ENCODE measurements around the gene SH3RF1.
A peak's percentile ranks its signal among the peaks of the same experiment; 100 is the strongest.
"Not testable (repeated sequence)": the region's sequence is repeated elsewhere in the genome, so short reads cannot be mapped to it uniquely, and the experiment has no call there.

The SH3RF1 gene

GRCh38 chr4:169286562-169287301 lies 16.0 kb upstream of the SH3RF1 start:
- Mint-ChIP-seq H3K4me3 (no peak overlapping the region), H3K9me3 (no peaks in the 10 kb centered on the region), H3K36me3 (ENCODE audit: low read depth) (no peaks in the 10 kb centered on the region), H3K27ac (no peak overlapping the region), H3K4me1 (ENCODE audit: low read depth) (no peaks in the 10 kb centered on the region), H3K27me3 (peaks cover 5% of the 10 kb centered on the region)
- DNase-seq, result no peak

GRCh38 chr4:169283114-169283509 lies 12.4 kb upstream of the SH3RF1 start:
- Mint-ChIP-seq H3K36me3 (ENCODE audit: low read depth) (no peaks in the 10 kb centered on the region), H3K27ac (no peak overlapping the region), H3K4me3 (no peak overlapping the region), H3K9me3 (no peaks in the 10 kb centered on the region), H3K27me3 (peaks cover 6% of the 10 kb centered on the region), H3K4me1 (ENCODE audit: low read depth) (no peaks in the 10 kb centered on the region)
- no peak for DNase-seq

DNA sequence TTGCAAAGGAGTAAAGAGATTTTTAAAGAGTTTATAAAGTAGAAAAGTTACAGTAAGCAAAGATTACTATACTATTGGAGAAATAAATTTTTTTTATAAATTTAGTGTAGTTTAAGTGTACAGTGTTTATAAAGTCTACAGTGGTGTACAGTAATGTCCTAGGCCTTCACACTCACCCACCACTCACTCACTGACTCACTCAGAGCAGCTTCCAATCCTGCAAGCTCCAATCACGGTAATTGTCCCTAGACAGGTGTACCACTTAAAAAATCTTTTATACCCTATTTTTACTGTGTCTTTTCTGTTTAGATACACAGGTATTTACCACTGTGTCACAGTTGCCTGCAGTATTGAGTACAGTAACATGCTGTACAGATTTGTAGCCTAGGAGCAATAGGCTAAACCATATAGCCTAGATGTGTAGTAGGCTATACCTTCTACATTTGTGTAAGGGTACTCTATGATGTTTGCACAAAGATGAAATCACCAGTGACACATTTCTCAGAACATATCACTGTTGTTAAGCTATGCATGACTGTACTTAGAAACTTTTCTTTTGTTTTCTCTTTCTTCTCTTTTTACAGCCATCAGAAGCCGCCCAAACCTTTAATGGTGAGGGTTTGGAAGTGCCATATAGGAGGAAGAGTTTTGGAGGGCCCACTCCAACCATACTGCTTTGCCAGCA lies 11.8 kb upstream of the SH3RF1 start:
- no peak for DNase-seq
- Mint-ChIP-seq H3K36me3 (ENCODE audit: low read depth) (no peaks in the 10 kb centered on the region), H3K4me3 (no peak overlapping the region), H3K4me1 (ENCODE audit: low read depth) (no peaks in the 10 kb centered on the region), H3K9me3 (no peaks in the 10 kb centered on the region), H3K27me3 (peaks cover 6% of the 10 kb centered on the region), H3K27ac (no peak overlapping the region)

GRCh38 chr4:169279108-169279507 lies 8.4 kb upstream of the SH3RF1 start:
- H3K27ac Mint-ChIP-seq, result no peak overlapping the region
- no peaks in the 10 kb centered on the region for H3K4me1 Mint-ChIP-seq (ENCODE audit: low read depth)
- no peak overlapping the region for H3K4me3 Mint-ChIP-seq
- H3K9me3 Mint-ChIP-seq, result no peaks in the 10 kb centered on the region
- H3K36me3 Mint-ChIP-seq (ENCODE audit: low read depth), result no peaks in the 10 kb centered on the region
- H3K27me3 Mint-ChIP-seq, result peaks cover 29% of the 10 kb centered on the region
- no peak for DNase-seq

DNA sequence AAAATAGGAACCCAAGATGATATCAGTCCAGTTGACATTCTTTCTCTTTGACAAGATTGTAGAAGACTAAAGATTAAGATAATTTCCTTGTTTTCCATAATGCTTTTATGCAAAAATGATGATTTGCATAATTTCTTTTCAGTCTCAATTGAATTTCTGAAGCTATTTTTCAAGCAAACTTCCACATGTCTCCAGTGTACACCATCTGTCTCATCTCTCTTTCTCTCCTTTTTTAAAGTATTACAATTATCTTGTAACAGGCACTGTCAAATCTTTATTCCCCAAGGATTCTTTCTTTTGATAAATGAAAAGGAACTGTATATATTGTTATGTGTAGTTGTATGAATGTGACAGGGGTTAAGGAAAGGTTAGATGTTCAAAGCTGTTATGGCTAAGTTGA lies 7.9 kb upstream of the SH3RF1 start:
- H3K4me1 Mint-ChIP-seq (ENCODE audit: low read depth), result no peaks in the 10 kb centered on the region
- H3K36me3 Mint-ChIP-seq (ENCODE audit: low read depth), result no peaks in the 10 kb centered on the region
- no peak for DNase-seq
- peaks cover 34% of the 10 kb centered on the region for H3K27me3 Mint-ChIP-seq
- H3K27ac Mint-ChIP-seq, result no peak overlapping the region
- H3K9me3 Mint-ChIP-seq, result no peaks in the 10 kb centered on the region
- H3K4me3 Mint-ChIP-seq, result no peak overlapping the region

GRCh38 chr4:169277838-169278237 lies 7.1 kb upstream of the SH3RF1 start:
- H3K27ac Mint-ChIP-seq; H3K36me3 Mint-ChIP-seq (ENCODE audit: low read depth); DNase-seq; H3K4me3 Mint-ChIP-seq; H3K9me3 Mint-ChIP-seq; H3K4me1 Mint-ChIP-seq (ENCODE audit: low read depth): not testable (repeated sequence)
- H3K27me3 Mint-ChIP-seq, result peaks cover 40% of the 10 kb centered on the region

DNA sequence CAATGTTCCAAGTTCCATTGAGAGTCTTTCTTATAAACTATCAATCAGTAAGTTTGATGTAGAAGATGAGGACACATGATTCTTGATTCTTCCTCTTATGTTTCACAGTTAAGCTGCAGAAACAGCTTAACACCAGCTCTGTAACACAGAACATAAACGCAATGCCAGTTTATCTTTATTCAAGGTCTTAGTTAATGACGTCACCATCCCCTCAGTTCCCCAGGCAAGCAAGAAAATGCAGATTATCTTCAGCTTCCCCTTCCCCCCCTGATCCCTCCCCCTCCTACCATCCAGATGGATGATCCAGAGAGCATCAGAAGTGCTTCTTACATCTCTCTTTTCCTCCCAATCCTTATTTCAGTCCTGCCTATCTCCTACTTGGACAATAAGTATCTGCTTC lies 4.4 kb upstream of the SH3RF1 start:
- Mint-ChIP-seq H3K4me3 (no peak overlapping the region), H3K27ac (no peak overlapping the region), H3K4me1 (ENCODE audit: low read depth) (peaks cover 5% of the 10 kb centered on the region), H3K27me3 (peaks cover 61% of the 10 kb centered on the region), H3K36me3 (ENCODE audit: low read depth) (no peaks in the 10 kb centered on the region), H3K9me3 (no peaks in the 10 kb centered on the region)
- DNase-seq, result no peak

DNA sequence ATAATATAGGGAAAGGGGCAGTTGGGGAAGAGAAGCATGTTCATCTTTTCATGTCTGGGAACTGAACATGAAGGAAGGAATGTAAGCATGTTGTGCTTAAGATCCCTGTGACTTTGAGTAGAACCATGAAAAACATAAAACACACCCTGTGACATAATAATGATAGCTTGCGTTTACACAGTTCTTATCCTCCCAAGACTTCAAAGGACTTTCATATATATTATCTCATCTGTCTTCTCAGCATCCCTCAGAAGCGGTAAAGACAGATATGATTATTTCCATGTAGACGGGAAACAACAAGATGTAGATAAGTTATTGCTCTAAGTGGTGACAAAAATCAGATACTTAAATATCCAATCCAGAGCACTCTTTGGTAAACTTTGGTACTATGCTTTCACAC lies 3.3 kb upstream of the SH3RF1 start:
- H3K27me3 Mint-ChIP-seq, result peaks cover 71% of the 10 kb centered on the region
- peaks cover 11% of the 10 kb centered on the region for H3K4me1 Mint-ChIP-seq (ENCODE audit: low read depth)
- H3K36me3 Mint-ChIP-seq (ENCODE audit: low read depth), result no peaks in the 10 kb centered on the region
- DNase-seq, result no peak
- no peaks in the 10 kb centered on the region for H3K9me3 Mint-ChIP-seq
- no peak overlapping the region for H3K27ac Mint-ChIP-seq
- H3K4me3 Mint-ChIP-seq, result no peak overlapping the region

- Mint-ChIP-seq H3K9me3 (no peaks in the 10 kb centered on the region), H3K4me3 (no peak overlapping the region), H3K27ac (no peak overlapping the region), H3K36me3 (ENCODE audit: low read depth) (no peaks in the 10 kb centered on the region), H3K27me3 (peaks cover 77% of the 10 kb centered on the region), H3K4me1 (ENCODE audit: low read depth) (peaks cover 11% of the 10 kb centered on the region)
- no peak for DNase-seq
These were observed 1.6 kb upstream of the SH3RF1 start for GRCh38 chr4:169272265-169272886.

DNA sequence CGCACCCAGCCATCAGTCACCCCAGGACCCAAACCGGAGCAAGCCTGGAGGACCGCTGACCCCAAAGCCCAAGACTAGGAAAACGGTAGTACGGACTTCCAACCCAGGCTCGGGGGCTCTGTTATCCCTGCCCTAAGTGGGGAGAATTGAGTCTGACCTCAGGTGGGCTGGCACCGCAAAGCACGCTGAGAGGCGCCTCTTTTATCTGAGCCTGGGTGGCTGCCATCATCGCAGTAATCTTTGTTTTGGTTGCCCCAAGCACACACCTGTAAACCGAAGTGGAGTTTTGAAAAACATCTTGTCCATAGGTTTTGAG lies 894 bp upstream of the SH3RF1 start:
- H3K27me3 Mint-ChIP-seq, result peaks cover 79% of the 10 kb centered on the region
- peak overlapping the region; percentile 68 for H3K4me3 Mint-ChIP-seq
- DNase-seq, result no peak

GRCh38 chr4:169269916-169270809 lies 593 bp downstream of the SH3RF1 start:
- Mint-ChIP-seq H3K4me3 (peak overlapping the region; percentile 78), H3K27ac (no peak overlapping the region), H3K9me3 (no peaks in the 10 kb centered on the region), H3K36me3 (ENCODE audit: low read depth) (no peaks in the 10 kb centered on the region), H3K27me3 (peaks cover 77% of the 10 kb centered on the region), H3K4me1 (ENCODE audit: low read depth) (peaks cover 11% of the 10 kb centered on the region)
- DNase-seq, result peak; percentile 52

More for the DNA sequence above, 894 bp upstream of the SH3RF1 start:
- H3K4me1 Mint-ChIP-seq (ENCODE audit: low read depth), result peaks cover 11% of the 10 kb centered on the region
- no peak overlapping the region for H3K27ac Mint-ChIP-seq
- H3K9me3 Mint-ChIP-seq, result no peaks in the 10 kb centered on the region
- H3K36me3 Mint-ChIP-seq (ENCODE audit: low read depth), result no peaks in the 10 kb centered on the region

GRCh38 chr4:169268951-169269760 lies 1.6 kb downstream of the SH3RF1 start:
- H3K27me3 Mint-ChIP-seq, result peaks cover 77% of the 10 kb centered on the region
- no peaks in the 10 kb centered on the region for H3K36me3 Mint-ChIP-seq (ENCODE audit: low read depth)
- H3K4me3 Mint-ChIP-seq, result peak overlapping the region; percentile 78
- H3K4me1 Mint-ChIP-seq (ENCODE audit: low read depth), result peaks cover 11% of the 10 kb centered on the region
- no peak overlapping the region for H3K27ac Mint-ChIP-seq
- no peaks in the 10 kb centered on the region for H3K9me3 Mint-ChIP-seq
- no peak for DNase-seq

DNA sequence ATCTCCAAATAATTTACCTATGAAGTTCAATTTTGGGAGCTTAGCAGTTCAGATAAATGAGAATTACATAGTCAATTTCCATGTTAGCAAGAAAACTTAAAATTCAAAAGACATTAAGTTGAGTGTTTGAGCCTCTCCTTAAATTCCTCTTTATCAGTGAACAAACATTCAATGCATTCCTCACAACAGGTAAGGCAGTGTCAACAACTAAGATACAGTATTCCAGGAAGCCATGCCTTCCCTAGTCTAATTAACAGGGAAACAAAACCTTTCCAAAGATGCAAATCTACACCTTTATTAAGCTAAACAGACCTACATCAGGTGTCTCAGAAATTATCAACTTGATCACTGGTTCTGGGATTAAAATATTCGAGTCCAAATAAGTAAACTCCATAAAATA lies 3.7 kb downstream of the SH3RF1 start:
- peaks cover 72% of the 10 kb centered on the region for H3K27me3 Mint-ChIP-seq
- H3K4me1 Mint-ChIP-seq (ENCODE audit: low read depth), result peaks cover 11% of the 10 kb centered on the region
- H3K9me3 Mint-ChIP-seq, result no peaks in the 10 kb centered on the region
- no peak for DNase-seq
- H3K27ac Mint-ChIP-seq, result no peak overlapping the region
- no peak overlapping the region for H3K4me3 Mint-ChIP-seq
- no peaks in the 10 kb centered on the region for H3K36me3 Mint-ChIP-seq (ENCODE audit: low read depth)

DNA sequence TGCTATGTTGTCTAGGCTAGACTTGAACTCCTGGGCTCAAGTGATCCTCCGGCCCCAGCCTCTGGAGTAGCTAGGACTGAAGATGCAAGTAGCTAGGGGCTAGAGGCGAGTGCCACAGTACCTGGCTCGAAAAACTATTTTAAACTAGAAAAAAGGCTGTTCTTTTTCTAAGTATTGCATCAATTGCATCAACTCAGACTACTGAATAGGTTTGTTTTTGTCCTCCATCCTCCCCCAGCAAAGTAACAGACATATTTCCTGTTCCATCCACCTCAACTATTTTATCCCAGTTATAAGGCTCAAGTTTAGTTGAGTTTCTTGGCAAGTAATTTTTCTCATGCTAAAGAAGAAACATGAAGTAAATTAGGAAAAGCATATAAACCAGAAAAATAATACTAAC lies 4.1 kb downstream of the SH3RF1 start:
- Mint-ChIP-seq H3K27ac (no peak overlapping the region), H3K4me1 (ENCODE audit: low read depth) (peaks cover 9% of the 10 kb centered on the region), H3K9me3 (no peaks in the 10 kb centered on the region), H3K4me3 (no peak overlapping the region), H3K36me3 (ENCODE audit: low read depth) (no peaks in the 10 kb centered on the region), H3K27me3 (peaks cover 68% of the 10 kb centered on the region)
- no peak for DNase-seq
